Keratinocyte (primary cell): ENCODE results near the gene PGLYRP1. TPM values are rescaled to one million over a fixed set of nuclear protein-coding genes. Genes with fewer than 3 reads are reported as not detected.

ENCODE experiments used
- DNase-seq: peaks from one replicate; pipeline ENCODE4 v3.0.0-alpha.2; 2011; ENCODE audit warnings: low read depth, missing footprints, low spot score
- FAIRE-seq: peaks from 2 replicates; lab custom pipeline; 2011; peaks lifted over from hg19 to GRCh38; lab: Jason Lieb, UNC
- H2AFZ ChIP-seq: 2 replicates; pipeline ENCODE4 v1.6.0; 2012; ENCODE audit warnings: low read length, control low read depth, inconsistent platforms; ENCODE audit not compliant: control insufficient read depth
- H3K27ac ChIP-seq: 2 replicates; pipeline ENCODE4 v1.5.1; 2011; ENCODE audit warnings: low read length; ENCODE audit not compliant: control insufficient read depth, insufficient read depth
- H3K27me3 ChIP-seq: 3 replicates; pipeline ENCODE4 v1.6.0; 2011; ENCODE audit warnings: low read length; ENCODE audit not compliant: control insufficient read depth, insufficient read depth; ENCODE audit errors: extremely low read depth
- H3K36me3 ChIP-seq, 2 experiments: 2 replicates in 1 of 2; 3 replicates in 1 of 2; pipeline ENCODE4 v1.5.1; 2011; ENCODE audit warnings: low read length in 2 of 2, mild to moderate bottlenecking in 1 of 2; ENCODE audit not compliant: control insufficient read depth in 2 of 2, insufficient read depth in 2 of 2; ENCODE audit errors: extremely low read depth in 1 of 2
- H3K4me1 ChIP-seq: 3 replicates; pipeline ENCODE4 v1.5.1; 2011; ENCODE audit warnings: low read length; ENCODE audit not compliant: control insufficient read depth, insufficient read depth; ENCODE audit errors: extremely low read depth
- H3K4me2 ChIP-seq: 3 replicates; pipeline ENCODE4 v1.6.0; 2011; ENCODE audit warnings: low read depth, low read length; ENCODE audit not compliant: control insufficient read depth, insufficient read depth; ENCODE audit errors: extremely low read depth
- H3K4me3 ChIP-seq, 3 experiments: fragments of 200-600 bp in 1 of 3; sonication (generic) in 1 of 3; 2 replicates in 2 of 3; 3 replicates in 1 of 3; pipeline ENCODE4 v1.5.1; 2011 to 2016; ENCODE audit warnings: low read length in 3 of 3, mild to moderate bottlenecking in 3 of 3, control low read depth in 2 of 3, inconsistent platforms in 1 of 3, low read depth in 1 of 3, mixed read lengths in 1 of 3, mixed run types in 1 of 3, moderate library complexity in 1 of 3; ENCODE audit not compliant: control insufficient read depth in 2 of 3, insufficient read depth in 2 of 3; ENCODE audit errors: extremely low read depth in 1 of 3
- H3K79me2 ChIP-seq: 2 replicates; pipeline ENCODE4 v1.6.0; 2012; ENCODE audit warnings: low read length; ENCODE audit not compliant: control insufficient read depth, insufficient read depth
- H3K9ac ChIP-seq: 3 replicates; pipeline ENCODE4 v1.6.0; 2011; ENCODE audit warnings: low read length; ENCODE audit not compliant: control insufficient read depth, insufficient read depth; ENCODE audit errors: extremely low read depth
- H3K9me1 ChIP-seq: 3 replicates; pipeline ENCODE4 v1.6.0; 2011; ENCODE audit warnings: low read length; ENCODE audit not compliant: control insufficient read depth, insufficient read depth; ENCODE audit errors: extremely low read depth
- H3K9me3 ChIP-seq: 2 replicates; pipeline ENCODE4 v1.5.1; 2012; ENCODE audit warnings: low read depth, low read length; ENCODE audit not compliant: control insufficient read depth
- H4K20me1 ChIP-seq: 3 replicates; pipeline ENCODE4 v1.6.0; 2011; ENCODE audit warnings: low read length; ENCODE audit not compliant: control insufficient read depth, insufficient read depth; ENCODE audit errors: extremely low read depth
- EZH2 ChIP-seq: IDR thresholded peaks from one replicate; pipeline ENCODE4 v1.6.1; 2012; ENCODE audit warnings: inconsistent platforms, mild to moderate bottlenecking, low read length, moderate library complexity
- dilution Hi-C: fragments of 300-500 bp; cut with MboI; formaldehyde crosslinking; loops from one replicate; pipeline ENCODE4 v1.7.0; 2020; ENCODE audit warnings: low sequenced_read_pairs; ENCODE audit not compliant: extremely low pct_ligation_motif_present
- polyA plus RNA-seq, 5 experiments: library from polyadenylated mRNA; depleted of rRNA in 3 of 5; stranded (reverse) in 3 of 5; stranded (forward) in 1 of 5; unstranded in 1 of 5; fragments of >200 nt; gene quantifications; 1 replicate in 1 of 5; 2 replicates in 3 of 5; 3 replicates in 1 of 5; pipeline versions ENCODE4 v1.2.1 to v1.2.3, GENCODE V29; 2011 to 2012; ENCODE audit warnings: missing spikeins in 2 of 5, low read depth in 1 of 5, low replicate concordance in 1 of 5
- TF ChIP-seq, protein P1 (sequence below), 3 experiments: IDR thresholded peaks in 1 of 3; conservative IDR thresholded peaks in 1 of 3; optimal IDR thresholded peaks in 1 of 3; 2 replicates in 2 of 3; 3 replicates in 1 of 3; pipeline versions ENCODE3 to v1.5.1; 2011; ENCODE audit warnings: low read length in 3 of 3, mild to moderate bottlenecking in 3 of 3, moderate library complexity in 2 of 3, control low read depth in 1 of 3, inconsistent platforms in 1 of 3; ENCODE audit not compliant: insufficient read depth in 2 of 3; ENCODE audit errors: extremely low read depth in 1 of 3

Gene PGLYRP1
- polyA plus RNA-seq, 1 donor (not counting 4 experiments of a cell fraction or from before 2014, with no cell fraction given): not detected

DNA sequence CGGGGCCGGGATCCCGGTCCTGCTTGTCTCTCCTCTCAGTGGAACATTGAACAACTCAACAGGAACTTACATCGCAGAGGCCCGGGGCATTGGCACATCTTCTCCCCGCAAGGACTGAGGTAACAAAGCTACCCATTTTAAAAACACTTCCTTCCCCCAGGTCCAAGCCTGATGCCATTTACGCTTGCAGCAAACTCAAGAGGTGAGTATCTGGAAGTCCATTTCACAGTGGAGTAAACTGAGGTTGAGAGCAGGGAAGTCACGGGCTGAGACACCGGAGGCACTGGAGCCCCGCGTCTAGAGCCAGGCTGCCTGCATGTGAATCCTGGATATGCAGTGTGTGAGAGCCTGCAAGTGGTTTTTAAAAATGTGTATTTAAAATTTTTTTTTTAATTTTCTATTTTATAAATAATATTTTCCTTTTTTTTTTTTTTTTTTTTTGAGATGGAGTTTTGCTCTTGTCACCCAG is 492 bp upstream of the PGLYRP1 start:
- Histone ChIP-seq H3K4me3 (no peak overlapping the region), H3K27ac (no peak overlapping the region), H3K9ac (no peak overlapping the region), H2AFZ (no peak overlapping the region), H3K4me1 (peaks cover 24% of the 10 kb centered on the region), H3K4me2 (no peak overlapping the region), H3K36me3 (peaks cover 0 to 2% of the 10 kb centered on the region in 2 experiments), H3K27me3 (peaks cover 10% of the 10 kb centered on the region), H3K9me1 (no peaks in the 10 kb centered on the region), H3K79me2 (no peaks in the 10 kb centered on the region), H3K9me3 (no peaks in the 10 kb centered on the region), H4K20me1 (no peaks in the 10 kb centered on the region)
- FAIRE-seq (no peak), DNase-seq (no peak)
- no peak for TF ChIP-seq EZH2
- TF ChIP-seq, protein P1, sequence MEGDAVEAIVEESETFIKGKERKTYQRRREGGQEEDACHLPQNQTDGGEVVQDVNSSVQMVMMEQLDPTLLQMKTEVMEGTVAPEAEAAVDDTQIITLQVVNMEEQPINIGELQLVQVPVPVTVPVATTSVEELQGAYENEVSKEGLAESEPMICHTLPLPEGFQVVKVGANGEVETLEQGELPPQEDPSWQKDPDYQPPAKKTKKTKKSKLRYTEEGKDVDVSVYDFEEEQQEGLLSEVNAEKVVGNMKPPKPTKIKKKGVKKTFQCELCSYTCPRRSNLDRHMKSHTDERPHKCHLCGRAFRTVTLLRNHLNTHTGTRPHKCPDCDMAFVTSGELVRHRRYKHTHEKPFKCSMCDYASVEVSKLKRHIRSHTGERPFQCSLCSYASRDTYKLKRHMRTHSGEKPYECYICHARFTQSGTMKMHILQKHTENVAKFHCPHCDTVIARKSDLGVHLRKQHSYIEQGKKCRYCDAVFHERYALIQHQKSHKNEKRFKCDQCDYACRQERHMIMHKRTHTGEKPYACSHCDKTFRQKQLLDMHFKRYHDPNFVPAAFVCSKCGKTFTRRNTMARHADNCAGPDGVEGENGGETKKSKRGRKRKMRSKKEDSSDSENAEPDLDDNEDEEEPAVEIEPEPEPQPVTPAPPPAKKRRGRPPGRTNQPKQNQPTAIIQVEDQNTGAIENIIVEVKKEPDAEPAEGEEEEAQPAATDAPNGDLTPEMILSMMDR (optimal IDR thresholded peaks at IDR 0.05 in 1 of 3, IDR thresholded peaks at IDR 0.05 in 1 of 3, conservative IDR thresholded peaks at IDR 0.05 in 1 of 3; ENCODE audit: extremely low read depth in 1 of 3, insufficient read depth in 2 of 3, low read length in 3 of 3): no peak
- dilution Hi-C loops: no loop called here

GRCh38 chr19:46022061-46022430 is 807 bp downstream of the PGLYRP1 start:
- Histone ChIP-seq H4K20me1 (peaks cover 1% of the 10 kb centered on the region), H3K9me3 (no peaks in the 10 kb centered on the region), H3K9me1 (no peaks in the 10 kb centered on the region), H3K27ac (no peak overlapping the region), H2AFZ (no peak overlapping the region), H3K4me1 (peaks cover 24% of the 10 kb centered on the region), H3K36me3 (peaks cover 2 to 3% of the 10 kb centered on the region in 2 experiments), H3K4me2 (peak overlapping the region; percentile 68), H3K79me2 (no peaks in the 10 kb centered on the region), H3K27me3 (peaks cover 10% of the 10 kb centered on the region), H3K4me3 (no peak overlapping the region), H3K9ac (no peak overlapping the region)
- no peak for TF ChIP-seq EZH2
- TF ChIP-seq, protein P1 (optimal IDR thresholded peaks at IDR 0.05 in 1 of 3, IDR thresholded peaks at IDR 0.05 in 1 of 3, conservative IDR thresholded peaks at IDR 0.05 in 1 of 3; ENCODE audit: extremely low read depth in 1 of 3, insufficient read depth in 2 of 3, low read length in 3 of 3): no peak
- dilution Hi-C loops: no loop called here
- DNase-seq: no peak
- FAIRE-seq: no peak
